ENCODE measurements around the gene SAMD9. TPM values are rescaled to one million over a fixed set of nuclear protein-coding genes. Genes with fewer than 3 reads are reported as not detected.

SAMD9 gene
- total RNA-seq, 2 donors from 2014 or later: 15.3 to 27.3 TPM

Other genes starting within 250 kb of the SAMD9 start
- gene SAMD9L, start 30.4 kb upstream of the SAMD9 start, total RNA-seq: 10 to 100 TPM; 30.7 to 45.6 TPM
- not detected for gene HEPACAM2, start 108.5 kb upstream of the SAMD9 start, total RNA-seq
- gene VPS50, start 114.4 kb upstream of the SAMD9 start, total RNA-seq: 10 to 100 TPM; 19.2 to 30.9 TPM

Data from natural killer cell treated with Interleukin-12 subunit alpha and Interleukin-12 subunit beta and Interleukin-15 and Interleukin-18, amount 100 ng/mL, for 72 hours (primary cell).